ENCODE measurements around the gene GPRIN2.

DNA sequence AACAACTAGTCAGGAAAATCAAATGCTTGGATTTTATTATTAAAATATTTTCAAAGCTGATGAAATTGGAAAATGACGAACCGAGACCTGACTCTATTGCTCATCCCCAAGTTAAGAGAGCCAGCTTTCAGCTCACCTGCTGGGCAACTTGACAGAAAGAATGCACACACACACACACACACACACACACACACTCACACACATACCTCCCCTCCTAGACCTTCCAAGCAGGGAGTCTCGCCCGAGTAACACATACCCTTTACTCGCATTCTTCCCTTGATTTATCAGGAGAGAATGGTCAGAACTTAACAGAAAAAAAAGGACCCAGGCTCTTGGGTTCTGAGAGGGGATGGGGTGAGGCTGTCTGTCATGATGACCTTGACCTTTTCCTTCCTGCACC is 19.1 kb downstream of the GPRIN2 start:
- TF ChIP-seq, protein P1, sequence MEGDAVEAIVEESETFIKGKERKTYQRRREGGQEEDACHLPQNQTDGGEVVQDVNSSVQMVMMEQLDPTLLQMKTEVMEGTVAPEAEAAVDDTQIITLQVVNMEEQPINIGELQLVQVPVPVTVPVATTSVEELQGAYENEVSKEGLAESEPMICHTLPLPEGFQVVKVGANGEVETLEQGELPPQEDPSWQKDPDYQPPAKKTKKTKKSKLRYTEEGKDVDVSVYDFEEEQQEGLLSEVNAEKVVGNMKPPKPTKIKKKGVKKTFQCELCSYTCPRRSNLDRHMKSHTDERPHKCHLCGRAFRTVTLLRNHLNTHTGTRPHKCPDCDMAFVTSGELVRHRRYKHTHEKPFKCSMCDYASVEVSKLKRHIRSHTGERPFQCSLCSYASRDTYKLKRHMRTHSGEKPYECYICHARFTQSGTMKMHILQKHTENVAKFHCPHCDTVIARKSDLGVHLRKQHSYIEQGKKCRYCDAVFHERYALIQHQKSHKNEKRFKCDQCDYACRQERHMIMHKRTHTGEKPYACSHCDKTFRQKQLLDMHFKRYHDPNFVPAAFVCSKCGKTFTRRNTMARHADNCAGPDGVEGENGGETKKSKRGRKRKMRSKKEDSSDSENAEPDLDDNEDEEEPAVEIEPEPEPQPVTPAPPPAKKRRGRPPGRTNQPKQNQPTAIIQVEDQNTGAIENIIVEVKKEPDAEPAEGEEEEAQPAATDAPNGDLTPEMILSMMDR (conservative IDR thresholded peaks at IDR 0.05; ENCODE audit: low read depth, low read length): no peak
- TF ChIP-seq EZH2 (IDR thresholded peaks at IDR 0.05; ENCODE audit: low read length, unreplicated experiment) (no peak), EZH2phosphoT487 (IDR thresholded peaks at IDR 0.05; ENCODE audit: borderline replicate concordance, low read length) (no peak)

All from PC-3 (cell line).